SK-N-SH (cell line): ENCODE data around the gene CRISP3. TPM values are rescaled to one million over a fixed set of nuclear protein-coding genes. Genes with fewer than 3 reads are reported as not detected.

Experiments
- CTCF ChIA-PET: fragments of 300-600, 350-600 bp; formaldehyde crosslinking; extraction: SDS; loops from one replicate; lab custom pipeline; 2021; lab: Yijun Ruan, JAX
- POLR2A ChIA-PET: fragments of 350-600 bp; sonication (Branson Sonifier 250); formaldehyde crosslinking; extraction: SDS; loops from one replicate; lab custom pipeline; 2020; ENCODE audit warnings: antibody characterized with exemption, inconsistent platforms; lab: Yijun Ruan, JAX
- DNase-seq: peaks from one replicate; pipeline ENCODE4 v3.0.0; 2012
- H2AFZ ChIP-seq: fragments of 200-600 bp; sonication (generic); 2 replicates; pipeline ENCODE4 v1.8.1; 2016; ENCODE audit warnings: antibody characterized with exemption, mild to moderate bottlenecking, low read depth
- H3F3A ChIP-seq: fragments of 200-600 bp; sonication (generic); replicated peaks from 2 replicates; pipeline ENCODE3; 2016; ENCODE audit warnings: antibody characterized with exemption, mild to moderate bottlenecking; ENCODE audit not compliant: insufficient read depth
- H3K27ac ChIP-seq, 2 experiments: fragments of 200-500 bp in 1 of 2; fragments of 200-600 bp in 1 of 2; sonication (Bioruptor generic) in 1 of 2; sonication (generic), shearing (Covaris generic) in 1 of 2; 2 replicates each; pipeline versions ENCODE4 v1.5.1 to v1.6.1; 2014 to 2016; ENCODE audit warnings: low read depth in 2 of 2, inconsistent platforms in 1 of 2, low read length in 1 of 2, mild to moderate bottlenecking in 1 of 2, mixed read lengths in 1 of 2
- H3K27me3 ChIP-seq: fragments of 200-600 bp; sonication (generic), shearing (Covaris generic); 2 replicates; pipeline ENCODE4 v1.6.1; 2016; ENCODE audit warnings: mixed run types; ENCODE audit not compliant: insufficient read depth
- H3K36me3 ChIP-seq, 2 experiments: fragments of 200-500 bp in 1 of 2; fragments of 200-600 bp in 1 of 2; sonication (Bioruptor generic) in 1 of 2; sonication (generic) in 1 of 2; replicated peaks in 1 of 2; 2 replicates each; pipeline versions ENCODE3 to v1.5.1; 2014 to 2016; ENCODE audit warnings: low read length in 1 of 2, mild to moderate bottlenecking in 1 of 2; ENCODE audit not compliant: insufficient read depth in 2 of 2, control insufficient read depth in 1 of 2
- H3K4me1 ChIP-seq, 2 experiments: fragments of 200-500 bp in 1 of 2; fragments of 200-600 bp in 1 of 2; sonication (Bioruptor generic) in 1 of 2; sonication (generic), shearing (Covaris generic) in 1 of 2; 2 replicates each; pipeline versions ENCODE4 v1.5.1 to v1.6.1; 2014 to 2016; ENCODE audit warnings: low read depth in 1 of 2, low read length in 1 of 2, mixed run types in 1 of 2; ENCODE audit not compliant: insufficient read depth in 2 of 2, control insufficient read depth in 1 of 2
- H3K4me2 ChIP-seq: fragments of 200-600 bp; sonication (generic), shearing (Covaris generic); 2 replicates; pipeline ENCODE4 v1.6.1; 2017; ENCODE audit warnings: mixed run types
- H3K4me3 ChIP-seq, 2 experiments: fragments of 200-500 bp in 1 of 2; fragments of 200-600 bp in 1 of 2; sonication (Bioruptor generic) in 1 of 2; sonication (generic), shearing (Covaris generic) in 1 of 2; 2 replicates each; pipeline versions ENCODE4 v1.5.1 to v1.8.1; 2014 to 2016; ENCODE audit warnings: low read depth in 2 of 2, inconsistent platforms in 1 of 2, low read length in 1 of 2, mild to moderate bottlenecking in 1 of 2, mixed read lengths in 1 of 2, moderate library complexity in 1 of 2
- H3K79me2 ChIP-seq: fragments of 200-600 bp; sonication (generic); 2 replicates; pipeline ENCODE4 v1.8.1; 2017; ENCODE audit warnings: mild to moderate bottlenecking; ENCODE audit not compliant: insufficient read depth
- H3K9ac ChIP-seq: fragments of 200-600 bp; sonication (generic); 2 replicates; pipeline ENCODE4 v1.6.1; 2017; ENCODE audit warnings: mixed run types
- H3K9me2 ChIP-seq: fragments of 200-600 bp; sonication (generic); 2 replicates; pipeline ENCODE4 v1.6.1; 2017; ENCODE audit warnings: mixed run types
- H3K9me3 ChIP-seq: fragments of 200-600 bp; sonication (generic); 2 replicates; pipeline ENCODE4 v1.6.1; 2017; ENCODE audit warnings: mixed run types, mild to moderate bottlenecking, moderate library complexity
- H4K20me1 ChIP-seq: fragments of 200-600 bp; sonication (generic); 2 replicates; pipeline ENCODE4 v1.6.1; 2017; ENCODE audit warnings: mild to moderate bottlenecking, mixed run types; ENCODE audit not compliant: insufficient read depth
- CHD2 ChIP-seq: fragments of 150-350 bp; IDR thresholded peaks from 2 replicates; pipeline ENCODE4 v1.6.1; 2018; ENCODE audit warnings: low read length; ENCODE audit not compliant: partially characterized antibody
- ELF1 ChIP-seq: IDR thresholded peaks from 2 replicates; pipeline ENCODE4 v1.4.0; 2012
- FOXJ3 ChIP-seq: sonication (generic); formaldehyde crosslinking; IDR thresholded peaks from 2 replicates; pipeline ENCODE4 v1.5.1; 2020; ENCODE audit warnings: mild to moderate bottlenecking, missing genetic modification reagents
- GABPA ChIP-seq: IDR thresholded peaks from 2 replicates; pipeline ENCODE4 v1.4.0; 2012; ENCODE audit warnings: low read depth, mild to moderate bottlenecking
- IRF3 ChIP-seq: fragments of 150-350 bp; IDR thresholded peaks from 2 replicates; pipeline ENCODE4 v1.6.1; 2016; ENCODE audit warnings: mild to moderate bottlenecking, low read depth, low read length
- MEF2A ChIP-seq: IDR thresholded peaks from 2 replicates; pipeline ENCODE4 v1.4.0; 2012; ENCODE audit warnings: low read depth, borderline replicate concordance
- NRF1 ChIP-seq: IDR thresholded peaks from 2 replicates; pipeline ENCODE4 v1.6.1; 2012; ENCODE audit warnings: low read depth, mild to moderate bottlenecking, low read length
- PBX3 ChIP-seq: IDR thresholded peaks from 2 replicates; pipeline ENCODE4; 2012
- REST ChIP-seq: IDR thresholded peaks from 2 replicates; pipeline ENCODE4 v1.6.1; 2012; ENCODE audit warnings: mild to moderate bottlenecking, low read depth, low read length, moderate library complexity
- RXRA ChIP-seq: IDR thresholded peaks from 2 replicates; pipeline ENCODE4 v1.4.0; 2012; ENCODE audit warnings: low read depth, mild to moderate bottlenecking, borderline replicate concordance
- SMC3 ChIP-seq: IDR thresholded peaks from 2 replicates; pipeline ENCODE4 v1.6.1; 2012; ENCODE audit warnings: low read depth, low read length, improper control_type of control experiment
- TAF1 ChIP-seq: IDR thresholded peaks from 2 replicates; pipeline ENCODE4 v1.6.1; 2012; ENCODE audit warnings: low read depth, mild to moderate bottlenecking, low read length, moderate library complexity, borderline replicate concordance
- WGBS: methylation state at CpG from one replicate; pipeline ENCODE4 v1.1.6; 2017; ENCODE audit warnings: low lambda C conversion rate; 5-methylcytosine and 5-hydroxymethylcytosine counted together
- polyA plus RNA-seq, 3 experiments: library from polyadenylated mRNA; depleted of rRNA; stranded (reverse); fragments of >200 nt; gene quantifications; 2 replicates each; pipeline ENCODE4 v1.2.3, GENCODE V29; 2012

CRISP3 gene
- polyA plus RNA-seq, 1 of the 3 experiments (the other 2 are of a cell fraction) = not detected

GRCh38 chr6:49782293-49782692 lies 38.1 kb upstream of the CRISP3 start:
- no peaks in the 10 kb centered on the region for H3K27me3 ChIP-seq
- H3K79me2 ChIP-seq = no peaks in the 10 kb centered on the region
- H3K4me1 ChIP-seq = no peaks in the 10 kb centered on the region
- H3K36me3 ChIP-seq = no peaks in the 10 kb centered on the region
- H2AFZ ChIP-seq = no peak overlapping the region
- TF ChIP-seq CHD2 (no peak), IRF3 (no peak)
- H4K20me1 ChIP-seq = no peaks in the 10 kb centered on the region
- WGBS = 0% methylated on average over 1 of the region's 1 CpG
- H3K27ac ChIP-seq = no peak overlapping the region
- H3F3A ChIP-seq = no peaks in the 10 kb centered on the region
- H3K4me2 ChIP-seq = no peak overlapping the region
- no peaks in the 10 kb centered on the region for H3K9me2 ChIP-seq
- POLR2A ChIA-PET = no interaction called here
- no peak overlapping the region for H3K4me3 ChIP-seq
- DNase-seq = no peak
- no peak overlapping the region for H3K9ac ChIP-seq
- CTCF ChIA-PET = no interaction called here
- H3K9me3 ChIP-seq = no peaks in the 10 kb centered on the region

- no peaks in the 10 kb centered on the region for H3K9me2 ChIP-seq
- H3K4me1 ChIP-seq = no peaks in the 10 kb centered on the region
- H3F3A ChIP-seq = no peaks in the 10 kb centered on the region
- H3K36me3 ChIP-seq = no peaks in the 10 kb centered on the region
- no peak for DNase-seq
- no peaks in the 10 kb centered on the region for H3K79me2 ChIP-seq
- H2AFZ ChIP-seq = no peak overlapping the region
- no peak for TF ChIP-seq MEF2A
- no peak for TF ChIP-seq FOXJ3 (CRISPR knock-in tag)
- TF ChIP-seq SMC3 = no peak
- no peak for TF ChIP-seq GABPA
- no peak for TF ChIP-seq REST
- no peak for TF ChIP-seq PBX3
- no peak for TF ChIP-seq ELF1
- TF ChIP-seq CHD2 = no peak
- TF ChIP-seq NRF1 = no peak
- no peak for TF ChIP-seq RXRA
- TF ChIP-seq TAF1 = no peak
- ChIA-PET POLR2A (no interaction called here), CTCF (no interaction called here)
- H4K20me1 ChIP-seq = no peaks in the 10 kb centered on the region
- no peak overlapping the region for H3K27ac ChIP-seq
- no peak overlapping the region for H3K4me3 ChIP-seq
- H3K27me3 ChIP-seq = no peaks in the 10 kb centered on the region
- WGBS = 5% methylated on average over 1 of the region's 1 CpG
- H3K9me3 ChIP-seq = no peaks in the 10 kb centered on the region
- no peak overlapping the region for H3K9ac ChIP-seq
- no peak overlapping the region for H3K4me2 ChIP-seq
Measured at GRCh38 chr6:49776444-49776843, 32.3 kb upstream of the CRISP3 start.
